Muscle layer of duodenum (tissue), 2 donors: ENCODE data around the gene HDAC4.

Experiments used
- H3K27ac ChIP-seq: one replicate; pipeline ENCODE4 v1.7.0; 2013; ENCODE audit warnings: mild to moderate bottlenecking, low read length
- H3K27me3 ChIP-seq: one replicate; pipeline ENCODE4 v1.7.0; 2013; ENCODE audit warnings: low read depth, mild to moderate bottlenecking, control low read depth, low read length
- H3K36me3 ChIP-seq, 2 donors: one replicate each; pipeline ENCODE4 v1.7.0; 2013; ENCODE audit warnings: low read length in 2 of 2, control low read depth in 1 of 2, mild to moderate bottlenecking in 1 of 2; ENCODE audit not compliant: insufficient read depth in 2 of 2, control insufficient read depth in 1 of 2
- H3K4me1 ChIP-seq, 2 donors: one replicate each; pipeline ENCODE4 v1.7.0; 2013; ENCODE audit warnings: low read length in 2 of 2, mild to moderate bottlenecking in 2 of 2, control low read depth in 1 of 2, moderate library complexity in 1 of 2; ENCODE audit not compliant: insufficient read depth in 2 of 2, control insufficient read depth in 1 of 2
- H3K4me3 ChIP-seq, 2 donors: one replicate each; pipeline ENCODE4 v1.7.0; 2013; ENCODE audit warnings: low read length in 2 of 2, low read depth in 1 of 2, mild to moderate bottlenecking in 1 of 2
- H3K9me3 ChIP-seq, 2 donors: one replicate each; pipeline ENCODE4 v1.7.0; 2013; ENCODE audit warnings: low read length in 2 of 2, control low read depth in 1 of 2, mild to moderate bottlenecking in 1 of 2; ENCODE audit not compliant: control insufficient read depth in 1 of 2
- donor health status: healthy.

HDAC4 gene

GRCh38 chr2:239363946-239364637, 36.7 kb downstream of the HDAC4 start:
- Histone ChIP-seq H3K4me1 (peaks cover 0 to 49% of the 10 kb centered on the region in 2 donors), H3K27ac (no peak overlapping the region), H3K9me3 (no peaks in the 10 kb centered on the region), H3K4me3 (no peak overlapping the region), H3K27me3 (no peaks in the 10 kb centered on the region), H3K36me3 (no peaks in the 10 kb centered on the region)

GRCh38 chr2:239362507-239362906, 38.3 kb downstream of the HDAC4 start:
- Histone ChIP-seq H3K27ac (no peak overlapping the region), H3K4me3 (no peak overlapping the region), H3K36me3 (no peaks in the 10 kb centered on the region), H3K27me3 (no peaks in the 10 kb centered on the region), H3K4me1 (peaks cover 0 to 45% of the 10 kb centered on the region in 2 donors), H3K9me3 (no peaks in the 10 kb centered on the region)

GRCh38 chr2:239361311-239361642, 39.5 kb downstream of the HDAC4 start:
- Histone ChIP-seq H3K4me1 (peaks cover 0 to 50% of the 10 kb centered on the region in 2 donors), H3K27ac (no peak overlapping the region), H3K9me3 (no peaks in the 10 kb centered on the region), H3K27me3 (no peaks in the 10 kb centered on the region), H3K36me3 (no peaks in the 10 kb centered on the region), H3K4me3 (no peak overlapping the region)

- no peak overlapping the region for H3K27ac ChIP-seq
- no peaks in the 10 kb centered on the region for H3K27me3 ChIP-seq
- no peak overlapping the region for H3K4me3 ChIP-seq
- no peaks in the 10 kb centered on the region for H3K9me3 ChIP-seq
- H3K4me1 ChIP-seq: peaks cover 0 to 50% of the 10 kb centered on the region in 2 donors
- no peaks in the 10 kb centered on the region for H3K36me3 ChIP-seq
Measured at GRCh38 chr2:239360421-239361310, 40.2 kb downstream of the HDAC4 start.

- H3K27ac ChIP-seq: no peak overlapping the region
- peaks cover 0 to 46% of the 10 kb centered on the region in 2 donors for H3K4me1 ChIP-seq
- no peaks in the 10 kb centered on the region for H3K9me3 ChIP-seq
- H3K27me3 ChIP-seq: no peaks in the 10 kb centered on the region
- no peaks in the 10 kb centered on the region for H3K36me3 ChIP-seq
- H3K4me3 ChIP-seq: no peak overlapping the region
Measured at GRCh38 chr2:239360008-239360407, 40.8 kb downstream of the HDAC4 start.

GRCh38 chr2:239359196-239359912, 41.5 kb downstream of the HDAC4 start:
- Histone ChIP-seq H3K9me3 (no peaks in the 10 kb centered on the region), H3K4me1 (peaks cover 0 to 46% of the 10 kb centered on the region in 2 donors), H3K36me3 (no peaks in the 10 kb centered on the region), H3K27ac (no peak overlapping the region), H3K4me3 (no peak overlapping the region), H3K27me3 (no peaks in the 10 kb centered on the region)

- Histone ChIP-seq H3K27me3 (no peaks in the 10 kb centered on the region), H3K4me3 (no peak overlapping the region), H3K27ac (no peak overlapping the region), H3K9me3 (no peaks in the 10 kb centered on the region), H3K4me1 (peaks cover 0 to 46% of the 10 kb centered on the region in 2 donors), H3K36me3 (no peaks in the 10 kb centered on the region)
Measured at GRCh38 chr2:239358062-239358754, 42.6 kb downstream of the HDAC4 start.

- peak overlapping the region; percentile 37 for H3K27ac ChIP-seq
- no peaks in the 10 kb centered on the region for H3K27me3 ChIP-seq
- no peaks in the 10 kb centered on the region for H3K9me3 ChIP-seq
- no peak overlapping the region for H3K4me3 ChIP-seq
- H3K36me3 ChIP-seq: peaks cover 6 to 17% of the 10 kb centered on the region in 2 donors
- H3K4me1 ChIP-seq: peaks cover 0 to 29% of the 10 kb centered on the region in 2 donors
Measured at GRCh38 chr2:239355724-239356123, 45.1 kb downstream of the HDAC4 start.

GRCh38 chr2:239355139-239355538, 45.7 kb downstream of the HDAC4 start:
- Histone ChIP-seq H3K36me3 (peaks cover 6 to 17% of the 10 kb centered on the region in 2 donors), H3K27ac (peak overlapping the region; percentile 37), H3K9me3 (no peaks in the 10 kb centered on the region), H3K27me3 (no peaks in the 10 kb centered on the region), H3K4me1 (peaks cover 0 to 23% of the 10 kb centered on the region in 2 donors), H3K4me3 (no peak overlapping the region)

GRCh38 chr2:239354791-239355136, 46.1 kb downstream of the HDAC4 start:
- Histone ChIP-seq H3K4me1 (peaks cover 0 to 19% of the 10 kb centered on the region in 2 donors), H3K27ac (peak overlapping the region; percentile 32)

More at GRCh38 chr2:239354791-239355136, 46.1 kb downstream of the HDAC4 start:
- peaks cover 6 to 18% of the 10 kb centered on the region in 2 donors for H3K36me3 ChIP-seq
- no peaks in the 10 kb centered on the region for H3K9me3 ChIP-seq
- H3K27me3 ChIP-seq: no peaks in the 10 kb centered on the region
- no peak overlapping the region for H3K4me3 ChIP-seq
